AG09319 (cell line): Measurements from ENCODE around the gene HDAC5.
A peak's percentile ranks its signal among the peaks of the same experiment; 100 is the strongest.
"Not testable (repeated sequence)": the region's sequence is repeated elsewhere in the genome, so short reads cannot be mapped to it uniquely, and the experiment has no call there.

Experiments
- DNase-seq: peaks from one replicate; pipeline ENCODE4 v3.0.0-alpha.2; 2010; ENCODE audit warnings: low read depth; ENCODE audit errors: extremely low read depth
- CTCF ChIP-seq: IDR thresholded peaks from 2 replicates; pipeline ENCODE4 v1.5.1; 2011; ENCODE audit warnings: low read depth, mild to moderate bottlenecking, inconsistent platforms, low read length, moderate library complexity

Gene HDAC5

GRCh38 chr17:44144966-44145739 lies 21.7 kb upstream of the HDAC5 start:
- DNase-seq, result no peak
- no peak for TF ChIP-seq CTCF

GRCh38 chr17:44143921-44144320 lies 20.5 kb upstream of the HDAC5 start:
- DNase-seq, result not testable (repeated sequence)

- peak; percentile 96 for DNase-seq
- TF ChIP-seq CTCF, result no peak
Observed at GRCh38 chr17:44137891-44138709, 14.7 kb upstream of the HDAC5 start.

- no peak for TF ChIP-seq CTCF
- no peak for DNase-seq
Observed at GRCh38 chr17:44134752-44135568, 11.5 kb upstream of the HDAC5 start.

GRCh38 chr17:44133918-44134476 lies 10.6 kb upstream of the HDAC5 start:
- TF ChIP-seq CTCF, result no peak
- no peak for DNase-seq

- TF ChIP-seq CTCF, result no peak
- DNase-seq, result no peak
Observed at GRCh38 chr17:44132275-44132821, 8.9 kb upstream of the HDAC5 start.

GRCh38 chr17:44131372-44131771 lies 7.9 kb upstream of the HDAC5 start:
- not testable (repeated sequence) for DNase-seq
